Astrocyte (in vitro differentiated cells and primary cell): ENCODE measurements around the gene LHX1. TPM values are rescaled to one million over a fixed set of nuclear protein-coding genes. Genes with fewer than 3 reads are reported as not detected.

ENCODE experiments used
- DNase-seq: peaks from one replicate; pipeline ENCODE4 v3.0.0-alpha.2; 2010; ENCODE audit warnings: low read depth
- FAIRE-seq: peaks from 2 replicates; lab custom pipeline; 2011; peaks lifted over from hg19 to GRCh38; lab: Jason Lieb, UNC
- H2AFZ ChIP-seq: 2 replicates; pipeline ENCODE4 v1.6.0; 2012; ENCODE audit warnings: low read depth, low read length, inconsistent platforms
- H3K27ac ChIP-seq: 2 replicates; pipeline ENCODE4 v1.5.1; 2011; ENCODE audit warnings: low read depth, low read length, inconsistent platforms
- H3K27me3 ChIP-seq: 2 replicates; pipeline ENCODE4 v1.6.0; 2011; ENCODE audit warnings: low read length, inconsistent platforms; ENCODE audit not compliant: insufficient read depth
- H3K36me3 ChIP-seq: 2 replicates; pipeline ENCODE4 v1.5.1; 2011; ENCODE audit warnings: low read length, inconsistent platforms; ENCODE audit not compliant: insufficient read depth
- H3K4me1 ChIP-seq: 2 replicates; pipeline ENCODE4 v1.5.1; 2011; ENCODE audit warnings: low read length, inconsistent platforms; ENCODE audit not compliant: insufficient read depth
- H3K4me2 ChIP-seq: 2 replicates; pipeline ENCODE4 v1.6.0; 2012; ENCODE audit warnings: low read length, inconsistent platforms
- H3K4me3 ChIP-seq: 2 replicates; pipeline ENCODE4 v1.5.1; 2011; ENCODE audit warnings: low read depth, mild to moderate bottlenecking, low read length, inconsistent platforms; ENCODE audit not compliant: insufficient read depth
- H3K79me2 ChIP-seq: 2 replicates; pipeline ENCODE4 v1.6.0; 2012; ENCODE audit warnings: mild to moderate bottlenecking, low read length, inconsistent platforms; ENCODE audit not compliant: insufficient read depth
- H3K9ac ChIP-seq: 2 replicates; pipeline ENCODE4 v1.6.0; 2012; ENCODE audit warnings: mild to moderate bottlenecking, low read length, inconsistent platforms
- H3K9me3 ChIP-seq: 2 replicates; pipeline ENCODE4 v1.5.1; 2012; ENCODE audit warnings: low read depth, mild to moderate bottlenecking, low read length, inconsistent platforms; ENCODE audit not compliant: insufficient read depth
- H4K20me1 ChIP-seq: 2 replicates; pipeline ENCODE4 v1.6.0; 2012; ENCODE audit warnings: low read length, inconsistent platforms; ENCODE audit not compliant: insufficient read depth
- H3K27ac Mint-ChIP-seq: one replicate; pipeline ENCODE4 v1.8.0; 2021; ENCODE audit warnings: mild to moderate bottlenecking, mixed read lengths; ENCODE audit not compliant: unreplicated experiment
- H3K27me3 Mint-ChIP-seq: one replicate; pipeline ENCODE4 v1.8.0; 2021; ENCODE audit warnings: low read depth, mixed read lengths; ENCODE audit not compliant: unreplicated experiment
- H3K36me3 Mint-ChIP-seq: one replicate; pipeline ENCODE4 v1.8.0; 2021; ENCODE audit warnings: low read depth, mixed read lengths; ENCODE audit not compliant: unreplicated experiment
- H3K4me1 Mint-ChIP-seq: one replicate; pipeline ENCODE4 v1.8.0; 2021; ENCODE audit warnings: low read depth, mixed read lengths; ENCODE audit not compliant: unreplicated experiment
- H3K4me3 Mint-ChIP-seq: one replicate; pipeline ENCODE4 v1.8.0; 2021; ENCODE audit warnings: mild to moderate bottlenecking, moderate library complexity, mixed read lengths; ENCODE audit not compliant: unreplicated experiment
- H3K9me3 Mint-ChIP-seq: one replicate; pipeline ENCODE4 v1.8.0; 2021; ENCODE audit warnings: mild to moderate bottlenecking, mixed read lengths; ENCODE audit not compliant: unreplicated experiment
- CTCF ChIP-seq: IDR thresholded peaks from 2 replicates; pipeline ENCODE4 v1.5.1; 2011; ENCODE audit warnings: low read depth, mild to moderate bottlenecking, inconsistent platforms, low read length, moderate library complexity; ENCODE audit not compliant: insufficient read depth
- EZH2 ChIP-seq: IDR thresholded peaks from 2 replicates; pipeline ENCODE4 v1.6.1; 2012; ENCODE audit warnings: mild to moderate bottlenecking, low read length, inconsistent platforms; ENCODE audit not compliant: insufficient read depth
- total RNA-seq: library from RNA; stranded (reverse); gene quantifications from 2 replicates; pipeline ENCODE4 v1.2.1, GENCODE V29; 2021

LHX1 gene
- total RNA-seq, 1 donor from 2014 or later = 10.8 TPM

GRCh38 chr17:36992701-36993100 lies 55.4 kb downstream of the LHX1 start:
- DNase-seq = no peak
- Histone ChIP-seq H3K79me2 (peaks cover 9% of the 10 kb centered on the region), H4K20me1 (peaks cover 9% of the 10 kb centered on the region), H3K4me1 (no peaks in the 10 kb centered on the region), H3K27ac (no peak overlapping the region), H3K27me3 (no peaks in the 10 kb centered on the region), H3K36me3 (peaks cover 45% of the 10 kb centered on the region), H3K4me3 (no peak overlapping the region), H3K9me3 (no peaks in the 10 kb centered on the region), H3K4me2 (no peak overlapping the region), H3K9ac (no peak overlapping the region), H2AFZ (no peak overlapping the region)
- H3K27ac Mint-ChIP-seq = no peak overlapping the region
- H3K27me3 Mint-ChIP-seq = no peaks in the 10 kb centered on the region
- H3K9me3 Mint-ChIP-seq = no peaks in the 10 kb centered on the region
- H3K4me1 Mint-ChIP-seq = peaks cover 16% of the 10 kb centered on the region
- H3K4me3 Mint-ChIP-seq = no peak overlapping the region
- peaks cover 19% of the 10 kb centered on the region for H3K36me3 Mint-ChIP-seq
- no peak for TF ChIP-seq EZH2
- no peak for TF ChIP-seq CTCF
- FAIRE-seq = no peak

GRCh38 chr17:36993227-36993626 lies 56.0 kb downstream of the LHX1 start:
- peaks cover 45% of the 10 kb centered on the region for H3K36me3 ChIP-seq

More at GRCh38 chr17:36993227-36993626, 56.0 kb downstream of the LHX1 start:
- Mint-ChIP-seq H3K27ac (no peak overlapping the region), H3K36me3 (peaks cover 24% of the 10 kb centered on the region), H3K4me1 (peaks cover 16% of the 10 kb centered on the region), H3K4me3 (no peak overlapping the region), H3K27me3 (no peaks in the 10 kb centered on the region), H3K9me3 (no peaks in the 10 kb centered on the region)
- FAIRE-seq (no peak), DNase-seq (no peak)
- Histone ChIP-seq H4K20me1 (peaks cover 9% of the 10 kb centered on the region), H3K79me2 (peaks cover 9% of the 10 kb centered on the region), H2AFZ (no peak overlapping the region), H3K9me3 (no peaks in the 10 kb centered on the region), H3K4me2 (no peak overlapping the region), H3K4me1 (no peaks in the 10 kb centered on the region), H3K27me3 (no peaks in the 10 kb centered on the region), H3K9ac (no peak overlapping the region), H3K4me3 (no peak overlapping the region), H3K27ac (no peak overlapping the region)
- TF ChIP-seq EZH2 = no peak
- no peak for TF ChIP-seq CTCF

Other genes starting within 250 kb of the LHX1 start
- gene AATF, start 11.5 kb downstream of the LHX1 start, total RNA-seq = 47.1 and 49.1 TPM in 2 replicates